Stimulated activated effector memory CD8-positive, alpha-beta T cell treated with anti-CD3 and anti-CD28 coated beads, Interleukin-12 subunit alpha, Interleukin-12 subunit beta, amount 100 ng/mL, for 72 hours (primary cell): Measurements from ENCODE around the gene PPFIA4.

Experiments used
- ATAC-seq: fragments of 150-1000 bp; cut with Tn5 transposase; 2 replicates; pipeline ENCODE4 v1.10.0; 2021
- DNase-seq, 2 donors: peaks; one replicate each; pipeline ENCODE4 v3.0.0; 2021 to 2022; ENCODE audit warnings: low spot score in 2 of 2
- H3K27ac Mint-ChIP-seq: one replicate; pipeline ENCODE4 v1.8.0; 2022; ENCODE audit warnings: mild to moderate bottlenecking, mixed read lengths
- H3K36me3 Mint-ChIP-seq: one replicate; pipeline ENCODE4 v1.8.0; 2022; ENCODE audit warnings: mild to moderate bottlenecking, mixed read lengths
- H3K4me1 Mint-ChIP-seq: one replicate; pipeline ENCODE4 v1.8.0; 2022; ENCODE audit warnings: mixed read lengths
- H3K4me3 Mint-ChIP-seq: one replicate; pipeline ENCODE4 v1.8.0; 2022; ENCODE audit warnings: mild to moderate bottlenecking, mixed read lengths
- H3K9me3 Mint-ChIP-seq: one replicate; pipeline ENCODE4 v1.8.0; 2022; ENCODE audit warnings: mixed read lengths

The PPFIA4 gene

DNA sequence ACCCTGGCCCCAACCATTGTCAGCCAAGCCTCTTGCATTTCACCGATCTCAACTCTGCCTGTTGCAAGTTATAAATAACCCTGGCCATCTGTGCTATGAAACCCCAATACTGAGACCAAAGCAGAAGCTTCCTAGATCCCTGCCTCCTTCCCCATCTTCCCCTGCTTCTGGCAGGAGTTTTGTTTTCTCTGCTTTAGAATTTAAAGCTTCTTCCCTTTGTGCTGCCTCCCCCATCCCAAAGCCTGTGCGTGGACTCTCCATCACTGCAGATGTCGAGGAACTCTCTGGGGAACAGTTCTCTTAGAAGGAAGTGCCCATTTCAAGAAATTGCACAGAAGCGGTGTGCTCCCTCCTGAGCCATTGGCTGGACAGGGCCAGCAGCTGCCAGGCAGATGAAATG is 76.9 kb downstream of the PPFIA4 start:
- no peak for DNase-seq
- H3K36me3 Mint-ChIP-seq, result no peaks in the 10 kb centered on the region

DNA sequence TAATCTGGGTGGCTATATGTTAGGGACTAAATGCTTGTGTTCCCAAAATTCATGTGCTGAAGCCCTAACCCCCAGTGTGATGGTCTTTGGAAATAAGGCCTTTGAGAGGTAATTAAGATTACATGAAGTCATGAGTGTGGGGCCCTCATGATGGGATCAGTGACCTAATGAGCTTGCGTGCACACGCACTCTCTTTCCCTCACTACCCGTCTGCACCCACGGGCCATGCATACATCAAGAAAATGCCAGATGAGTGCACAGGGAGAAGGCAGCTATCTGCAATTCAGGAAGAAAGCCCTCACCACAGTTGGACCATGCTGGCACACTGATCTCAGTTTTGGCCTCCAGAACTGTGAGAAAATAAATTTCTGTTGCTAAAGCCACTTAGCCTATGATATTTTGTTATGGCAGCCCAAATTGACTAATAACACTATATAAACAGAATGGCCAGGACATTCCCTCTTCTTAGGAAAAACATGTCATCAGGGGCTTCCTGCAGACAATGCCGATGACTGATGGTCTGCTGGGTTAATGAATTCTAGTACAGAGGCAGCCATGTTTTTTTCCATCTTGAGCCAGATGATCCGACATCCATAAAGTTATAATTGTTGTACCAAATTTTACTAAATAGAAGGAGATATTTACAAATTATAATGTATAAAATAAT is 77.7 kb downstream of the PPFIA4 start:
- DNase-seq, result no peak
- Mint-ChIP-seq H3K36me3 (no peaks in the 10 kb centered on the region), H3K4me1 (no peaks in the 10 kb centered on the region), H3K4me3 (no peak overlapping the region), H3K9me3 (no peaks in the 10 kb centered on the region), H3K27ac (no peak overlapping the region)
- ATAC-seq, result no peak

More for the DNA sequence above, 76.9 kb downstream of the PPFIA4 start:
- no peaks in the 10 kb centered on the region for H3K4me1 Mint-ChIP-seq
- H3K9me3 Mint-ChIP-seq, result no peaks in the 10 kb centered on the region
- no peak for ATAC-seq
- no peak overlapping the region for H3K4me3 Mint-ChIP-seq
- no peak overlapping the region for H3K27ac Mint-ChIP-seq

DNA sequence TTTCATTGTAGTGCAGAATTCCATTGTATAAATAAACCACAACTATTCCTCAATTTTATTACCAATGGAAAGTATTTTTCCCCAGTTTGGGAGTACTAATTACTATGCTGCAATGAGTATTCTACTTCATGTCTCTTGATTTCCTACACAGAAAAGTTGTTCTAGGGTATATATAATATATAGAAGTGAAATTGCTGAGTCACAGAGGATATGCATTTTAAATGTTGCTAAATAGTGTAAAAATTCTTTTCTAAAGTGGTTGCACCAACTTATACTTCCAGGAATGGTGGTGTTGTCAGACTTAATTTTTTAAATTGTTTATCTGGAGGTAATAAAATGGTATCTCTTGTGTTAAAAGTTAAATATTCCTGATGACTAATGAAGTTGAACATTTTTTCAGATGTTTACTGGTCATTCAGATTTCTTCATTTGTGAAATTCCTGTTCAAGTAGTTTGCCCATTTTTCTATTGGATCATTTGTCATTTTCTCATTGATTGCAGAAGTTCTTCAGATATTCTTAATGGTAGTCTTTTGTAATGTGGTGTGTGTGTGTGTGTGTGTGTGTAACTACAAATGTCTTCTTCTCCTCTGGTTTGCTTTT is 78.6 kb downstream of the PPFIA4 start:
- H3K4me3 Mint-ChIP-seq, result no peak overlapping the region
- DNase-seq, result no peak
- H3K9me3 Mint-ChIP-seq, result no peaks in the 10 kb centered on the region
- no peaks in the 10 kb centered on the region for H3K36me3 Mint-ChIP-seq
- H3K27ac Mint-ChIP-seq, result no peak overlapping the region
- no peak for ATAC-seq
- H3K4me1 Mint-ChIP-seq, result no peaks in the 10 kb centered on the region

DNA sequence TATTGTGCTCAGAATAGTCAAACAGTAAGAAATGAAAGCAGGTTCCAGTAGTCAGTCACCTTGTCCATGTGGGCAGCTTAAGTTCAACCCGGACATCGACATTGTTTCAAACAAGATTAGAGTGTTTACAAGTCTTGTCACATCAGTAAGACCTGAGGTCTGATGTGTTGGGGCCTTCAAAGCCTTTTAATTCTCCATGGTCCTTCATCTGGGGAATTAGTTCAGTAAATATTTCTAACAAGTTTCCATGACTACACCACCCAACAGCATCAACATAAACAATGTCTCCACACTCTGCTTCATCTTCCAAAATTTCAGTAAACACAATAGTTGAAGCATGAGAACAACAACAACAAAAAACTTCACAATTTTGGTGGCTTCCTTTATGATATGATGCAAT is 86.2 kb downstream of the PPFIA4 start:
- DNase-seq, result no peak
- Mint-ChIP-seq H3K9me3 (no peaks in the 10 kb centered on the region), H3K4me3 (no peak overlapping the region), H3K4me1 (no peaks in the 10 kb centered on the region), H3K36me3 (no peaks in the 10 kb centered on the region), H3K27ac (no peak overlapping the region)
- no peak for ATAC-seq

DNA sequence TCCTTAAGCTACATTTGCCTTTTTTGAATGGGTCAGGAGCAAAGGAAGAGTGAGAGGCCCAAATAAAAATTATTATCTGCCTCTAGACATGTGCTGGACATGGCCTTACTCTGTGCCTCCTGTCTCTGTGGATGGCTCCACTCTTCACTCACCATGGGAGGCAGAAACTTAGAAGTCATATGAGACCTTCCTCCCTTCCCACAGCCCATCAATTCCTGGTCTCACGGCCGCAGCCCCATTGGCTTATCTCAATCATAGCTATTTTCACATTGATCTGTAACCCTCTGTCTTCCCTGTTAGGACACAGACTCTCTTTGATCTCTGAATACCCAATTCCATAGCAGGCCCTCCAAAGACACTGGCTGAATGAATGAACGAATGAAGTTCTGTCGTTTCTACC is 87.0 kb downstream of the PPFIA4 start:
- H3K9me3 Mint-ChIP-seq, result no peaks in the 10 kb centered on the region
- no peaks in the 10 kb centered on the region for H3K36me3 Mint-ChIP-seq
- H3K27ac Mint-ChIP-seq, result no peak overlapping the region
- no peak overlapping the region for H3K4me3 Mint-ChIP-seq
- DNase-seq, result peak in 1 of 2 donors; percentile 25
- no peak for ATAC-seq
- H3K4me1 Mint-ChIP-seq, result no peaks in the 10 kb centered on the region

DNA sequence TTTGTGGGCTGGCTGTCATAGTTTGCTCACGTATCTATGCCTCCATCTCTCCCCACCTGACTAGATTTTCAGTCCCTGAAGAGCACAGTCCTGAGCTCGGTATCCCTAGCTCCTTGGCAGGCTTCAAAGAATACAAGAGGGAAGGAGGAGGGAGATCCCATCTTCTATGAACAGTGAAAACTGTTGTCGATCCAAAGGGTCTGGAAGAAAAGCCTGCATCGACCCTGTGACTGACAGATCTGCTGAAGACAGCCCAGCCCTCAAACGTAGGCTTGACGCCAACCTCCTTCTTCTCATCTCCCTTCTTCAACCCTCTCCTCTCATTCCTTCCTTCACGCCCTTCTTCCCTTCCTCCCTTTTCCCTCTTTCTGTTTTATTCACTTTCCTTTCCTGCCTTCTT is 87.9 kb downstream of the PPFIA4 start:
- no peak for ATAC-seq

DNA sequence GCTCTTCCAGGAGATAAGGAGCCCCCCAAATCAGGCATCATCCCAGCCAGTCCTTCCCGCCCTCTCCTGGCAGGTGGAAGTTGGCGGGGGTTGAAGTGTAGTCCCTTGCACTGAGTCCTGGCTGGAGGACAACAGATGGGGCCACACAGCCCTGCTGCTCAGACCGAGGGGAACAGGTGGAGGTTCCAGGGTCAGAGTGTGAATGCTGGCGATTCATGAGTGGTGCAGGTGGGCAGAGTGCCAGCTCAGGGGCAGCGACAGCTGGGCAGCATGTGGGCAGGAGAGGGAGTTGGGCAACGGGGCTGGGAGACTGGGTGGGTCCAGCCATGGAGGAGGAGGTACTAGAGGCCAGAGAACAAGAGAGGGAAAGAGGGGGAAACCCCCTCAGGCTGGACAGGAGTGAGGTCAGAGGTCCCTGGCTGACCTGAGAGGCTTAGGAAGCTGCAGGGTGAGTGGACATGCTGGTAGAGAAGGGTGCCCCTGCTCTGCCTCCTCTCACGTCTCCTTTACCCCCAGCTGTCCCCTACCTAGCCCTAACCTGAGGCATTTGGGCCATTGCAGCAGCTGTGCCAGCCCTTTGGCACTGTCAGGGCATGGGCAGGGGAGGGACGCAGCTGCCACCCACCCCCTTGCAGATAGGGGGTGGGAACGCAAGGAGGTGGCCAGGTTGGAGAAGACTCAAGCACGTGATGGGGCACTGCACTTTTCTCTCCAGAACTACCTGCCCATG is 90.0 kb downstream of the PPFIA4 start:
- Mint-ChIP-seq H3K27ac (no peak overlapping the region), H3K9me3 (no peaks in the 10 kb centered on the region), H3K4me1 (peaks cover 6% of the 10 kb centered on the region), H3K4me3 (no peak overlapping the region), H3K36me3 (no peaks in the 10 kb centered on the region)
- ATAC-seq (no peak), DNase-seq (peak in 1 of 2 donors; percentile 37)

More for the DNA sequence above, 87.9 kb downstream of the PPFIA4 start:
- Mint-ChIP-seq H3K4me3 (no peak overlapping the region), H3K9me3 (no peaks in the 10 kb centered on the region), H3K36me3 (no peaks in the 10 kb centered on the region), H3K27ac (no peak overlapping the region), H3K4me1 (no peaks in the 10 kb centered on the region)
- DNase-seq, result no peak

DNA sequence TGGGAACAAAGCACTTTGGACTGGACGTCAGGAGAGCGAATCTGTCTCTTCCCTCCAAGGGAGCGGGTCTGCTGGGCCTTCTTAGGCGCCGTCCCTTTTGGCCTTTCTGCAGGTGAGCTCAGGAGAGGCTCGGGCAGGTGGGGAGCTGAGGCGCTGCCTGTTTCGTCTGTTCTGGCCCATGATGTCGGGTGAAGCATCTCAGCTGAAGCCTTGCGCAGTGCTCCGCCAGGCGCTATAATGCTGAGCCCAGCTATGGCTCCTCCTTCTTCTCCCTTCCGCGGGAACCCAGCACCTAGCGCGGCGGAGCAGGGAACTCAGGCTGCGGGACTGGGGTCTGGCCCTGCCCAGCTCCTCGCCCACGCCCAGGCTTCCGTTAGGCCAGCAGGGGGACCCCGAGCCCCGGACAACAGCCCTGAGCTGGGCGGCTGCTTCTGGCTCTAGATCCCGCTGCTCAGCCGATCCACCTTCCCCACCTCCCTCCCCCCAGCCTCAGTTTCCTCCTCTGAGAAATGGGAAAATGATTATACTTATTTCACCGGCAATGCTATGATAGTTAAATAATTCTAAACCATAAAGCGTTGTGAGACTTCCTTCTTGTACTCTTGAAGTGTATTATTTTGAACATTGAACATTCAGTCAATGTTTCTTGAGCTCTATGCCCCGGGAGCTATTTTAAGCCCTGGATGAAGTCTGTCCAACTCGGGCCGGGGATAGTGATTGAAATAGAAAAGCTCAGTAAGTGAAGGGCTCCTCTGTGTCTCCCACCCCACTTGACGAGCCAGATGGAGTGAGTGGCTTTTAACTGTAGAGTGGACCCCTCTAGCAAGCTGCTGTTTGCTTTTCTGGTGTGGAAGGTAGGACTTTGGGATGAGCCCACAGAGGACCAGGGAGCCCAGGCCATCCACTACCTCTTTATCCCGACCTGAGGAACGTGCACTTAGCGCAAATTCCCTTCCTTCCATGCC is 91.6 kb downstream of the PPFIA4 start:
- Mint-ChIP-seq H3K4me3 (no peak overlapping the region), H3K36me3 (no peaks in the 10 kb centered on the region), H3K9me3 (no peaks in the 10 kb centered on the region), H3K4me1 (peaks cover 14% of the 10 kb centered on the region), H3K27ac (no peak overlapping the region)
- DNase-seq (peak in 1 of 2 donors; percentile 63), ATAC-seq (peak; percentile 60)

DNA sequence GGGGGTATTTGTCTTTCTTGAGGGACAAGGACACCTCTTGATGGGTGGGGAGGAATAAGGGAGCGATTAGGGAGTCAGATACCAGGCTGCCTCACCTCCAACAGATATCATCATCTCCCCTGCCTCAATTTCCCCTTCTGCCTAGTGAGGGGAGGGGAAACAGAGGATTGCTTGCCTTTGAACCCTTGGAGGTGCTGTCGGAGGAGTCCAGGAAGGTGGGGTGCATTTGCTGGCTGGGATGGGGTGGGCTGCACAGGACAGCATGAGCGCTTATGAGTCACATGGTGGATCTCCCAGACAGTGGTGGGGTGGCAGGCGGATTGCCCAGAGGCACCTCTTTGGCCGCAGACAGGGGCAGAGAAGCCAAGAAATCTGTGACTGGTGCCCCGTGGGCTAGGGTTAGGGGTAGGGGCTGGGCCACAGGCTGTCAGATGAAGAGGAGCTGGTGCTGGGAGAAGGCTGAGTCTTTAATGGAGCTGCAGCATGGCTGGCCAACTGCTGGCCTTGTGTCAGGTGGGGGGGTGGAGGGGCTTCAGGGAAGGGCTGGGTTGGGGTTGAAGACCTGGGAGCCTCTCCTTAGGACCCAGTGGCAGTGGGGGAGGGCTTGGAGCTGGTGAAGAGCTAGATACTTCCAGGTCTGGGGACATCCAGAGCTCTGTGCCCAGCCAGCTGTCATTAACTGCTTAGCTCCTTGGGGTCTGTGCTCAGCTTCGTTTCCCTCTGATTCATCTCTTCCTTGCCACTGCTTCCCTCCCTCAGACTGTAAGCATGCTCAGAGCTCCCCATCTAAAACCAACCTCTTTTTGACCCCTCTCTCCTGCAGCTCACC is 94.2 kb downstream of the PPFIA4 start:
- DNase-seq (peak in 1 of 2 donors; percentile 33), ATAC-seq (peak; percentile 12)
- no peaks in the 10 kb centered on the region for H3K9me3 Mint-ChIP-seq
- no peak overlapping the region for H3K4me3 Mint-ChIP-seq
- H3K36me3 Mint-ChIP-seq, result no peaks in the 10 kb centered on the region
- H3K27ac Mint-ChIP-seq, result no peak overlapping the region
- H3K4me1 Mint-ChIP-seq, result peaks cover 14% of the 10 kb centered on the region

DNA sequence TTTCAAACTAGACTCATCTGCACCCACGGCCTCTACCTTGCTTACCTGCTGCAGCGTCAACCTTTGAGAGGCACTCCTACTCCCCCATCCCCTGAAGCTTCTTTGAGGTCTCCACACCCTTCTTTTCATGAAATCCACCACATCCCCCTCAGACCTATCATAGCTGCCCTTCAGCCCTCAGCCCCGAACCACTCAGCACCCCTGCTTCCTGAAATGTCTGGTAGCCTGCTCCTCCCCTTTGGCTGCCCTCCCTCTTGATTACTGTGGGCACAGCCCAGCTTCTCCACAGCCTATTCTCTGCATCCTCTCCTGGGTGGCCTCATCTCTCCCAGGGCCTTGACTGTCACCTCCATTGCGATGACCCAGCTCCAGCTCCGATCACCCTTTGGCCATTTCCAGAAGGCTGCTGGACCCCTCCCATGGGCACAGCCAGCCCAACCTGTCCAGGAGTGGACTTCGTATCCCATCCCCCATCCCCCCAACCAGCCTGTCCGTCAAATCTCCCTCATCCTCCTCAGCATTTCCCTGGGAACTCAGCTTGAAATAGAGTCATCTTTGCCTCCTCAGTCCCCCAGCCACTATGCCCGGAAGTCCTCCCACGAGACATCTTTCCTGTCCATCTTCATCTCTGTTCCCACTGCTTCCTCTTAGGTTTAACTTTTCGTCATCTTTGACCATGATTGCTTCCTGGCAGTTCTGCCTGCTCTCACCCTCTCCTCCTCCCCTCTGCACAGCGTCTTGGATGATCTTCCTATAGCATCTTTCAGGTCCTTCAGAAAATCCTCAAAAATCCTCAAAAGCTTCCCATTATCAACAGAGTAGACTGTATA is 95.1 kb downstream of the PPFIA4 start:
- Mint-ChIP-seq H3K9me3 (no peaks in the 10 kb centered on the region), H3K36me3 (no peaks in the 10 kb centered on the region), H3K4me1 (peaks cover 14% of the 10 kb centered on the region), H3K4me3 (no peak overlapping the region), H3K27ac (no peak overlapping the region)
- ATAC-seq (peak; percentile 4), DNase-seq (no peak)

DNA sequence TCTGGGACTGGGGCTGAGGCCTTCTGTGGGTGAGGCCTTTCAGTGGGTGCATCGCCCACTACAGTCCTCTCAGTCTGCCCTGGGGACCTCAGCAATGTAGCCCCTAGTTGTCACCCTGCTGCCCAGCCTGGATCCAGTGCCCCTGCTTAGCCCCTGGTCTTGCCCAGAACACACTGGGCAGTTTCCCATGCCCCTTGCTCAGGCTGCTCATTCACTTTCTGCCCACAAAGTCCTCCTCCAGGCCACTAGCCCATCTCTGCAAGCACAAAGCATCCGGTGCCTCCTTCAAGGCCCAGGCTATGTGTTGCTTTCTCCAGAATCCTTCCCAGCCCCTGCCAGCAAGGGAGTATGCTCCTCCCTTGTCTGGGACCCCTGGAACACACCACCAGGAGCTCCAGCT is 95.9 kb downstream of the PPFIA4 start:
- Mint-ChIP-seq H3K27ac (no peak overlapping the region), H3K9me3 (no peaks in the 10 kb centered on the region), H3K4me1 (peaks cover 20% of the 10 kb centered on the region), H3K4me3 (no peak overlapping the region), H3K36me3 (no peaks in the 10 kb centered on the region)
- ATAC-seq (no peak), DNase-seq (no peak)

DNA sequence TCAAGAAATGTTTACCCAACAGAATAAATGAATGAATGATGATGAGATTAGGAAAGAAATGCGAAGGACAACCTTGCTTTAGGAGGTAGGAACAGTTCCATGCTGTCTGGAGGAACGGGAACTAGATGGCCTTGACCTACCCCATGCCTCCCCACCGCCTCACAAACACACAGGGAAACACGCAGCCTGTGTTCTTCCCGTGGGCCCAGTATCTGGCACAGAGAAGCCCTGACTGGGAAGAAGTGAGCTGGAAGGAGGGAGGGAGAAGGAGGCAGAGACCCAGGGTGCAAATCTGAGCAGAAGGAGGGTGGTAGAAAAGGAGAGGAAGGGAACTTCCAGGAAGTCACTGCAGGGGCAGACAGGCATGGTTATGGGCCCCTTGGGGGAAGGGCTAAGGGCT is 97.7 kb downstream of the PPFIA4 start:
- no peak overlapping the region for H3K4me3 Mint-ChIP-seq
- H3K27ac Mint-ChIP-seq, result no peak overlapping the region
- ATAC-seq (no peak), DNase-seq (no peak)
- H3K36me3 Mint-ChIP-seq, result no peaks in the 10 kb centered on the region
- H3K9me3 Mint-ChIP-seq, result no peaks in the 10 kb centered on the region
- H3K4me1 Mint-ChIP-seq, result peaks cover 32% of the 10 kb centered on the region

DNA sequence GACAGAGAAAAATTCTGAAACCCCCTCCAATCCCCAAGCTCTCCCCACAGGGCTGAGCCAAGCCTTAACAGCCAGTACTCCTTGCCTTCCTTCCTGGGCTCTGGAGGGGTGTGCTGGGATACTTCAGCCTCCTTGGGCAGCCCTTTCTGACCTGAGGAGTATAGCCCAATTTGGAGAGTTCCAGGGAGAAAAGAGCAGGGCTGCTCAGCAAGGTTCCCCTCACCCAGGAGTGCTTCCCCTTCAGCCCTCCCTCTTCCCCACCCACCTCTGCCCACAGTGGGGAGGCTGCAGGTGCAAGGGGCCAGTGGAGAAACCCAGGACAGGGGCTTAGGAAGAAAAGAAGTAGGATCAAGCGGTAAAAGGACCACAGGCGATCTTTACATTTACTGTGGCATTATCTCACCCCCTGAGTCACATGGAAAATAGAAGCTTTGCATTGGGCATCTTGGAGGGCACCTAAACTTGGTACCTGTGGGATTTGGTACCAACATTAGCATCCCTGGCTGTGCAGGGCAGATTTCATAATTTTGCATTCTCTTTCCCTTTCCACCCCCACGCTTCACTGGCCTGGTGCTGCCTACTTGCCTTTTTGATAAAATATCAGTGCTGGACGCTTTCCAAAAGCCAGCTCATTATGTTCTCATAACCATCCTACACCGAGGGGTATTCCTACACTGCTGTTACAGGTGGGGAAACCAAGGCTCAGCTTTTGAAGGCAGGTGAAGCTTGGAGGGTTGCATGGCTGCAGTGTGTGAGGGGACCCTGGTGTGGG is 98.4 kb downstream of the PPFIA4 start:
- DNase-seq (no peak), ATAC-seq (no peak)
- Mint-ChIP-seq H3K4me1 (peaks cover 32% of the 10 kb centered on the region), H3K36me3 (no peaks in the 10 kb centered on the region), H3K27ac (no peak overlapping the region), H3K9me3 (no peaks in the 10 kb centered on the region), H3K4me3 (no peak overlapping the region)
